Prostate gland (tissue), 2 donors: ENCODE data around the gene HSPB1.

Experiments
- POLR2A ChIP-seq: fragments of 450-650 bp; IDR thresholded peaks from one replicate; pipeline ENCODE4 v1.6.1; 2016; ENCODE audit warnings: antibody characterized with exemption, mild to moderate bottlenecking
- TF ChIP-seq, protein P1 (sequence below), 4 experiments: fragments of 200-600 bp in 2 of 4; fragments of 450-650 bp in 2 of 4; sonication (generic) in 2 of 4; IDR thresholded peaks; 1 replicate in 3 of 4; 2 replicates in 1 of 4; pipeline ENCODE4 v1.5.1; 2016 to 2019; ENCODE audit warnings: antibody characterized with exemption in 4 of 4, mild to moderate bottlenecking in 2 of 4, moderate library complexity in 2 of 4

DNA sequence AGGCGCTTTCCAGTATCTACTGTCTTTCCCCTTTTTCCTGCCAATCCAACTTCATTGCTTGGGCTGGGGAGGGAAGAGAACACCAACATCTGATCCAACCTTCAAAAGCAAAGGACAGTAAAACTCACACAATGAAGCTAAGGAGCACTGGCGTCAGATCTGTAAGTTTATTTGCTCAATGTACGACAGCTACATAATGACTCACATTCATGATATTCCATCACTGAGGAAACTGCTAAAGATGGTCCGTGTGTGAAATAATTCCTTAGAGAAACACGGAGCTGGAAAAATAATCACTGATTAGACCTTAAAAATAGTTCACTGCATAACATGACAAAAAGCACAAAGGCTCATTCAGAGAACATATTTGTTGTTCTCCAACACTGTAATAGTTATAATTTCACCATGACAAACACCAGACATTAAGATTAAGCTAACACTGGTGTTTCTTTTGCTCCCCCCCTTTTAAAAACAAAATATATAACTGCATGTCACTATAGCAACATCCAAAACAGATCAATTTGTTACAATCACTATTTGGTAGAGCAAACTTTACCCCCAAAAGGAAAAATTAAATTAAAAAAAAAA is 24.3 kb downstream of the HSPB1 start:
- TF ChIP-seq, protein P1, sequence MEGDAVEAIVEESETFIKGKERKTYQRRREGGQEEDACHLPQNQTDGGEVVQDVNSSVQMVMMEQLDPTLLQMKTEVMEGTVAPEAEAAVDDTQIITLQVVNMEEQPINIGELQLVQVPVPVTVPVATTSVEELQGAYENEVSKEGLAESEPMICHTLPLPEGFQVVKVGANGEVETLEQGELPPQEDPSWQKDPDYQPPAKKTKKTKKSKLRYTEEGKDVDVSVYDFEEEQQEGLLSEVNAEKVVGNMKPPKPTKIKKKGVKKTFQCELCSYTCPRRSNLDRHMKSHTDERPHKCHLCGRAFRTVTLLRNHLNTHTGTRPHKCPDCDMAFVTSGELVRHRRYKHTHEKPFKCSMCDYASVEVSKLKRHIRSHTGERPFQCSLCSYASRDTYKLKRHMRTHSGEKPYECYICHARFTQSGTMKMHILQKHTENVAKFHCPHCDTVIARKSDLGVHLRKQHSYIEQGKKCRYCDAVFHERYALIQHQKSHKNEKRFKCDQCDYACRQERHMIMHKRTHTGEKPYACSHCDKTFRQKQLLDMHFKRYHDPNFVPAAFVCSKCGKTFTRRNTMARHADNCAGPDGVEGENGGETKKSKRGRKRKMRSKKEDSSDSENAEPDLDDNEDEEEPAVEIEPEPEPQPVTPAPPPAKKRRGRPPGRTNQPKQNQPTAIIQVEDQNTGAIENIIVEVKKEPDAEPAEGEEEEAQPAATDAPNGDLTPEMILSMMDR (IDR thresholded peaks at IDR 0.05), result no peak
- no peak for TF ChIP-seq POLR2A
